ENCODE measurements around the gene GLTPD2.

DNA sequence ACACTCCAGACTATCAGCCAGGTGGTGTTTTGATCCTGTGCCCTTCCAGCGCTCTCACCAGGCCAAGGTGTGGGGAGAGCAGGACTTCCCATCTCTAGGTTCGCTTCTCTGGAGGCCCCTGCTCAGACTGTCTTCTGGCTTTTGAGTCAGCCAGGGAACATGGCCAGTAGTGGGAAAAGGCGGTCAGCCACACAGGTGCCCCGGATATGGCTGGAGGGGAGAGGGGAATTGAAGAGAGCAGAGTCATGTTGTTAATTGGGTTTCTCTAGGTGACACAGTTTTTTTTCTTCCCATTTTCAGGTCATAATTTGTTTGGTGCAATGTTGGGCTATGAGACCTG lies 45.9 kb downstream of the GLTPD2 start:
- TF ChIP-seq CTCF (IDR thresholded peaks at IDR 0.05; ENCODE audit: insufficient read depth, low read length, poor library complexity, severe bottlenecking) (no peak), EZH2phosphoT487 (conservative IDR thresholded peaks at IDR 0.05; ENCODE audit: low read length) (no peak)
